Activated B cell treated with CpG ODN at 0.5 μM for 24 hours (primary cell): Measurements from ENCODE around the gene CMTR2. TPM values are rescaled to one million over a fixed set of nuclear protein-coding genes. Genes with fewer than 3 reads are reported as not detected.

Experiments used
- ATAC-seq: fragments of 200-7000 bp; cut with Tn5 transposase; one replicate; pipeline ENCODE4 v1.10.0; 2021; ENCODE audit warnings: low read depth, mild to moderate bottlenecking, moderate library complexity
- CTCF ChIA-PET: fragments of 350-600 bp; sonication (Branson Sonifier 250); formaldehyde crosslinking; loops from one replicate; lab custom pipeline; 2021; ENCODE audit warnings: antibody characterized with exemption; lab: Charles Lee
- POLR2A ChIA-PET: fragments of 350-600 bp; sonication (Branson Sonifier 250); formaldehyde crosslinking; loops from one replicate; lab custom pipeline; 2021; ENCODE audit warnings: antibody characterized with exemption; lab: Charles Lee
- DNase-seq: peaks from one replicate; pipeline ENCODE4 v3.0.0; 2022
- H3K27ac Mint-ChIP-seq: one replicate; pipeline ENCODE4 v1.8.0; 2020; ENCODE audit warnings: mixed read lengths
- H3K27me3 Mint-ChIP-seq: one replicate; pipeline ENCODE4 v1.8.0; 2021; ENCODE audit warnings: mixed read lengths
- H3K36me3 Mint-ChIP-seq: one replicate; pipeline ENCODE4 v1.8.0; 2021; ENCODE audit warnings: low read depth, mixed read lengths
- H3K4me1 Mint-ChIP-seq: one replicate; pipeline ENCODE4 v1.8.0; 2021; ENCODE audit warnings: mixed read lengths
- H3K4me3 Mint-ChIP-seq: one replicate; pipeline ENCODE4 v1.8.0; 2020; ENCODE audit warnings: mild to moderate bottlenecking, mixed read lengths
- H3K9me3 Mint-ChIP-seq: one replicate; pipeline ENCODE4 v1.8.0; 2020; ENCODE audit warnings: mixed read lengths
- intact Hi-C: fragments of 100-400 bp; cut with micrococcal nuclease; formaldehyde crosslinking; loops from one replicate; pipeline ENCODE4 v1.15.1; 2024
- total RNA-seq: library from RNA; stranded (reverse); gene quantifications from 2 replicates; pipeline ENCODE4 v1.2.3, GENCODE V29; 2022
- TF ChIP-seq, protein P1 (sequence below): fragments of 200-600 bp; IDR thresholded peaks from one replicate; pipeline ENCODE4 v1.8.0; 2022; ENCODE audit warnings: antibody characterized with exemption, mild to moderate bottlenecking

The CMTR2 gene
- total RNA-seq, 1 donor from 2014 or later, result 35.3 TPM

DNA sequence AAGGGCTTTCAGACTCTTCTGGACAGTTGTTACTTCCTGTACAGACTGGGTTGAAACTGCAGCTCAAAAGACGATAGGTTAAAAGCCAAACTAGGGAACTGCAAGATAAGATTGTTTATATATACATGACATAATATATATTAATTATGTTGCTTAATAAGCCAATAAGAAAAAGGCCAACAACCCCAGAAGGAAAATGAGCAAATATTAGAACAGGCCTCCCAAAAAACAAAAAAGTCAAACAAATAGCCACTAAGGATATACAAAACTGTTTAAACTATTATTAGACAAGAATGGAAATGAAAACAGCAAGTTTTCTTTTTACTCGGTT lies 495 bp upstream of the CMTR2 start:
- DNase-seq, result no peak
- ChIA-PET POLR2A (interaction anchor here (0.5 to 1.3 kb wide), 11 partner anchors 8 to 804 kb away, joined by 3 to 12 read pairs (median 5); partner anchors contain the start of genes DHX38, TXNL4B, VAC14 and ZNF23), CTCF (interaction anchor here (1.5 kb wide), 1 partner anchor 275 kb away, joined by 6 read pairs; no protein-coding TSS in a partner anchor)
- Mint-ChIP-seq H3K27me3 (peaks cover 19% of the 10 kb centered on the region), H3K36me3 (peaks cover 40% of the 10 kb centered on the region), H3K4me1 (peaks cover 27% of the 10 kb centered on the region), H3K9me3 (peaks cover 5% of the 10 kb centered on the region), H3K4me3 (peak overlapping the region; percentile 89), H3K27ac (peak overlapping the region; percentile 94)
- TF ChIP-seq, protein P1, sequence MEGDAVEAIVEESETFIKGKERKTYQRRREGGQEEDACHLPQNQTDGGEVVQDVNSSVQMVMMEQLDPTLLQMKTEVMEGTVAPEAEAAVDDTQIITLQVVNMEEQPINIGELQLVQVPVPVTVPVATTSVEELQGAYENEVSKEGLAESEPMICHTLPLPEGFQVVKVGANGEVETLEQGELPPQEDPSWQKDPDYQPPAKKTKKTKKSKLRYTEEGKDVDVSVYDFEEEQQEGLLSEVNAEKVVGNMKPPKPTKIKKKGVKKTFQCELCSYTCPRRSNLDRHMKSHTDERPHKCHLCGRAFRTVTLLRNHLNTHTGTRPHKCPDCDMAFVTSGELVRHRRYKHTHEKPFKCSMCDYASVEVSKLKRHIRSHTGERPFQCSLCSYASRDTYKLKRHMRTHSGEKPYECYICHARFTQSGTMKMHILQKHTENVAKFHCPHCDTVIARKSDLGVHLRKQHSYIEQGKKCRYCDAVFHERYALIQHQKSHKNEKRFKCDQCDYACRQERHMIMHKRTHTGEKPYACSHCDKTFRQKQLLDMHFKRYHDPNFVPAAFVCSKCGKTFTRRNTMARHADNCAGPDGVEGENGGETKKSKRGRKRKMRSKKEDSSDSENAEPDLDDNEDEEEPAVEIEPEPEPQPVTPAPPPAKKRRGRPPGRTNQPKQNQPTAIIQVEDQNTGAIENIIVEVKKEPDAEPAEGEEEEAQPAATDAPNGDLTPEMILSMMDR, result no peak
- no peak for ATAC-seq
- intact Hi-C loops, result loop anchor here (1.0 to 10.0 kb wide), 8 partner anchors 173 to 1375 kb away; partner anchors contain the start of genes COG4, DHODH, DHX38 and SF3B3

DNA sequence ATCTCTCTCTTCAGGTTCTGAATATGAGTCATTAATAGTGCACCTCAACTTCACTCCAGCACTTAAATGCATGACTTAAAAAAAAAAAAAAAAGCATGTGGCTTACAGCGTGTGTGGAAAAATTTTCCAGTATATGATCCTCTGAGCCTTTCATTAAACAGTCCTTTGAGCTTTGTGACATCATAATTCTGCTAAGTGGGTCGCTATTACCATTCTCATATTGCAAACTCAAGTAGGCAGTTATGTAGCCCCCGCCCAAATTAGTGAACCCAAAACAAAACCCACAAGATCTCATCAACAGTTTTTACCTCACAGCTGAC lies 672 bp downstream of the CMTR2 start:
- DNase-seq (no peak), ATAC-seq (no peak)
- intact Hi-C loops, result loop anchor here (2.0 to 10.0 kb wide), 4 partner anchors 720 to 1376 kb away; partner anchors contain the start of genes COG4, DHODH, DHX38 and SF3B3
- peaks cover 5% of the 10 kb centered on the region for H3K9me3 Mint-ChIP-seq
- peak overlapping the region; percentile 89 for H3K4me3 Mint-ChIP-seq
- POLR2A ChIA-PET, result interaction anchor here (0.6 kb wide), 1 partner anchor 1502 kb away, joined by 3 read pairs; no protein-coding TSS in a partner anchor
- CTCF ChIA-PET, result interaction anchor here (0.6 to 1.5 kb wide), 2 partner anchors 276 to 323 kb away, joined by 5 to 6 read pairs; no protein-coding TSS in a partner anchor
- H3K4me1 Mint-ChIP-seq, result peaks cover 33% of the 10 kb centered on the region
- peaks cover 16% of the 10 kb centered on the region for H3K27me3 Mint-ChIP-seq
- peaks cover 52% of the 10 kb centered on the region for H3K36me3 Mint-ChIP-seq
- TF ChIP-seq, protein P1, result no peak
- peak overlapping the region; percentile 94 for H3K27ac Mint-ChIP-seq

DNA sequence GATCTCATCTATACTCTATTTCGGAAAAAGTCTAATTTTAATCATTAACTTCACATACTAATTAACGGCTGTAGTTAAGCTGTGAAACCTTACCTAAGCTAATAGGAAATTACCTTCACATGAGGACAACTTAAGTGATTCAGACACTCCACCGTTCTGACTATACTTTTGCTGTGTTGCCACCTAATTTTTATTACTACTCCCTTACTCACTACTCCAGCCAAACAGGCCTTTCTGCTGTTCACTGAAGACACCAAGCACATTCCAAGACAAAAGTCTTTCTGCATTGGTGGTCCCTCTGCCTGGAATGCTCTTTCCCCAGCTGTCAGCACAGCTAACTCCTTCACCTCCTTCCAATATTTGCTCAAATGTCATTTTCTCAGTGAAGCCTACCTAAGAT lies 1.3 kb downstream of the CMTR2 start:
- Mint-ChIP-seq H3K4me3 (peak overlapping the region; percentile 89), H3K27me3 (peaks cover 13% of the 10 kb centered on the region), H3K4me1 (peaks cover 37% of the 10 kb centered on the region), H3K36me3 (peaks cover 58% of the 10 kb centered on the region), H3K27ac (peak overlapping the region; percentile 94), H3K9me3 (peaks cover 5% of the 10 kb centered on the region)
- TF ChIP-seq, protein P1, result no peak
- intact Hi-C loops, result loop anchor here (2.0 to 10.0 kb wide), 4 partner anchors 721 to 1377 kb away; partner anchors contain the start of genes COG4, DHODH, DHX38 and SF3B3
- POLR2A ChIA-PET, result no interaction called here
- CTCF ChIA-PET, result no interaction called here
- DNase-seq, result no peak
- ATAC-seq, result no peak

DNA sequence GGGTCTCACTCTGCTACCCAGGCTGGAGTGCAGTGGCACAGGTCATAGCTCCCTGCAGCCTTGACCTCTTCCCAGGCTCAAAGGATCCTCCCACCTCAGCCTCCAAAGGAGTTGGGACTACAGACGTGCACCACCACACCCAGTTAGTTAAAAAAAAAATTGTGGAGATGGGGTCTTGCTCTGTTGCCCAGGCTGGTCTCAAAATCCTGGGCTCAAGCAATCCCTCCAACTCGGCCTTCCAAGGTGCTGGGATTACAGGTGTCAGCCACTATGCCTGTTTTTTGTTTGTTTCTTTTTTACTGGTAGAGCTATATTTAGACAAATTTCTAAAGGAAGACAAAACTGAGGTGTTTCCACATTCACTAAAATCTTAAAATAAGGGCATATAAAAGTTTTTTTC lies 1.7 kb downstream of the CMTR2 start:
- Mint-ChIP-seq H3K4me3 (no peak overlapping the region), H3K36me3 (peaks cover 62% of the 10 kb centered on the region), H3K4me1 (peaks cover 40% of the 10 kb centered on the region), H3K9me3 (peaks cover 5% of the 10 kb centered on the region), H3K27me3 (peaks cover 9% of the 10 kb centered on the region), H3K27ac (peak overlapping the region; percentile 41)
- no peak for DNase-seq
- intact Hi-C loops, result loop anchor here (5.0 to 10.0 kb wide), 3 partner anchors 765 to 1377 kb away; partner anchors contain the start of genes COG4, DHX38, SF3B3 and TXNL4B
- ATAC-seq, result no peak
- TF ChIP-seq, protein P1, result no peak
- ChIA-PET CTCF (no interaction called here), POLR2A (interaction anchor here (0.6 kb wide), 1 partner anchor 571 kb away, joined by 5 read pairs; no protein-coding TSS in a partner anchor)

DNA sequence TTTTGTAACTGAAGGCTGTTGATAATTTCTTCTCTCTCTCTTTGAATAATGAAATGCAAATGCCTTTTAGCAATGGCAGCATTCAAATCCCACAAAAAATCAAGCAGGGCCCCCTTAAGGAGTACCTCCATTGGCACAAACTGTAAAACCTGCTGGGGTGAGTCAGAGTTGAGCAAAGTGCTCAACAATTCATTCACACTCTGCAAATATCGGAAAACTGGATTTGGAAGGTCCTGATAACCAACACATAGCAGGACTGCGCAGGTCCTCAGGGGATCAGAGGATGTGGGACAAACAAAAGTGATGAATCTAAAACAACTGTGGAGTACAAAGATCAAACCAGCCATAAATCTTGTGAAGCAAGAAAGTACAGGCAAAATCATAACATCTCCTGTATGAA lies 5.6 kb downstream of the CMTR2 start:
- TF ChIP-seq, protein P1, result no peak
- intact Hi-C loops, result loop anchor here (10.0 kb wide), 1 partner anchor 1381 kb away; no protein-coding TSS in a partner anchor
- Mint-ChIP-seq H3K4me3 (no peak overlapping the region), H3K9me3 (no peaks in the 10 kb centered on the region), H3K27me3 (no peaks in the 10 kb centered on the region), H3K27ac (no peak overlapping the region), H3K4me1 (peaks cover 32% of the 10 kb centered on the region), H3K36me3 (peaks cover 65% of the 10 kb centered on the region)
- no peak for DNase-seq
- ChIA-PET CTCF (interaction anchor here (1.6 kb wide), 1 partner anchor 28 kb away, joined by 3 read pairs; no protein-coding TSS in a partner anchor), POLR2A (no interaction called here)
- no peak for ATAC-seq
